Stimulated activated CD8-positive, alpha-beta memory T cell treated with anti-CD3 and anti-CD28 coated beads, Interleukin-4, amount 100 ng/mL, for 4 hours (primary cell): Measurements from ENCODE around the gene TLCD1.
"Not testable (repeated sequence)": the region's sequence is repeated elsewhere in the genome, so short reads cannot be mapped to it uniquely, and the experiment has no call there.

Source experiments
- DNase-seq, 2 donors: peaks; one replicate each; pipeline ENCODE4 v3.0.0-alpha.2; 2020; ENCODE audit warnings: low read depth in 2 of 2, low spot score in 1 of 2

The TLCD1 gene

DNA sequence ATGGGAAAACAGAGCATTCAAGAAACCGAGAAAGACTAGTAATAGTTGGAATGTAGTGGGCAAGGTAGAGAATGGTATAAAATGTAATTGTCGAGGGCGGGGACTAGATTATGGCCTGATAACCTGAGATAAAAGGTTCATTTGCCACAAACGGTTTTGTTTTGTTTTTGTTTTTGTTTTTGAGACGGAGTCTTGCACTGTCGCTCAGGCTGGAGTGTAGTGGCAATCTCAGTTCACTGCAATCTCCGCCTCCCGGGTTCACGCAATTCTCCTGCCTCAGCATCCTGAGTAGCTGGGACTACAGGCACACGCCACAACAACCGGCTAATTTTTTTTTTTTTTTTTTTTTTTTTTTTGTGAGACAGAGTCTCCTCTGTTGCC lies 3.9 kb upstream of the TLCD1 start:
- DNase-seq: no peak

DNA sequence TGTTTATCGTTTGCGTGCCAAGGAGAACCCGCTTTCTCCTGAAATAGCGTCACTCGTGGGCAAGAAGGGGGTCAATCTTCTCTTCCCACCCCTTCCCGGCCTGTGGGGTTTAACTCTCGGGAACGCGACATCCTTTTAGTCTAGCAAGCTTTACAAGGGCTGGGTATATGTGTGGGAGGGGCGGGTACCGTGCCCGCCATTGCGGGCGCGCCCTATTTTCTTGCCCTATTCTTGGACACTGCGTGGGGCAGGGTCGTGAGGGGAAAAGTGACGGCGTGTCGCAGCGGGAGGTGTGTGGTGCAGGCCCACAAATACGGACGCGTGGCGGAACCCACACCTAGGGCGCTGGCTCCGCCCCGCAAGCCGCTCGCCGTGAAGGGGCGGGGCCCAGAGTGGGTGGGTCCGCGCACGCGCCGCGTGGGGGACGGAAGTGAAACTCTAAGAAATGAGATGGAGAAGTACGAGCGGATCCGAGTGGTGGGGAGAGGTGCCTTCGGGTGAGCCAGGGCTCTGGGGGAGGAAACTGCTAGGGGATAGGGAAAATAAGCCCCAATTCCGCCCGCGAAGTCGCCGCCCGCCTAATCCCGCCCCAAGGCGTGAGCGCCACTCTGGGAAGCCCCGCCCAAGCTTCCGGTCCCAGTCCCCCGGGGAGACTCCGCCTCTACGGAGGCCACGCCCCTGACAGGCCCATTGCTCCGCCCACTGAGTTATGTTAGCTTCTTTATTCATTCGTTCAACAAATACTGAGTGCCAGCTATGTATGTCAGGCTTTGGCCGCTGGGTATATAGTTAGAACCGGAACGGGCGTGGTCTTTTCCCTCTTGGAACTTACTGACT lies 2.5 kb upstream of the TLCD1 start, which contains the start of gene NEK8:
Gene NEK8, plus strand, starts transcription at position 425 of the 837 bp plus-strand sequence. Its CDS starts 26 bp downstream, at position 451.
- DNase-seq: peak; percentile 93 to 99

DNA sequence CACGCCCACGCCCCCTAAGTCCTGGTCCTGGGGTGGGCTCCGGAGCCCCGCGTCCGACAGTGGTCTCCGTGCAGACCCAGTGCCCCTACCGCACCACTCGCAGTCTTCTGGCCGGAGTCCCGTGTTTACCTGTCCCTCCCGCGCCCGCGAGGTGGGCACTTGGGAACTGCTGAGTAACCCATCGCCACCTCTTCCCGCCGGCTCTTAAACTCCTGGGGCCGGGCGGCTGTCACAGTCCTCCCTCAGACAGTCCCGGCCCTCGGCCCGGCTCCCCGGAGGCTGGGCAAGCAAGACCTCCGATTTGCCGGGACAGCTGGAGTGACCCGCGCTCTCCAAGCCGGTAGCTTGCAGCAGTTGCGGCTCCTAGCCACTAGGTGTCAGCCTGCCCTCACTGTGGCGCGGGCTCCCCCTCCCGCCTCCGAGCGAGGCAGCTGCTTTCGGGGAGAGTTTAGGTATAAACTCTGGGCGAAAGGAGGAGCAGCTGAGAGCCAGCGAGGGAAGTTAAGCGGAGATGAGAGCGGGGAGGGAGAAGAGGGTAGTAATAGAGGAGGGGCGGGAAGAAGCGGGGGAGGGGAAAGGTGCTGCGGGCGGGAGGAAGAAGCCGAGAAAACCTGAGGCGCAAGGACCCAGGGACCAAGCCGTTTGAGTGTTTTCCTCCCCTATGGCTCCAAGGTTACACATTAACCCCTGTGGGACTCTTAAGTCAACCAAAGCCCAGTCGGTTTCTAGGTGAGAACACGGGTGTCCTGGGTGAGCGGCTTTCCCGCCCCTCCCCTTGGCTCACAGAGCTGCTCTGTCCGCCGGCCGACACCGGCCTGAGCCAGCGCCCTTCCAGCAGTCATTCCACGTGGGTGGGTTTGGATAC lies 826 bp upstream of the TLCD1 start:
- peak; percentile 75 to 83 for DNase-seq

DNA sequence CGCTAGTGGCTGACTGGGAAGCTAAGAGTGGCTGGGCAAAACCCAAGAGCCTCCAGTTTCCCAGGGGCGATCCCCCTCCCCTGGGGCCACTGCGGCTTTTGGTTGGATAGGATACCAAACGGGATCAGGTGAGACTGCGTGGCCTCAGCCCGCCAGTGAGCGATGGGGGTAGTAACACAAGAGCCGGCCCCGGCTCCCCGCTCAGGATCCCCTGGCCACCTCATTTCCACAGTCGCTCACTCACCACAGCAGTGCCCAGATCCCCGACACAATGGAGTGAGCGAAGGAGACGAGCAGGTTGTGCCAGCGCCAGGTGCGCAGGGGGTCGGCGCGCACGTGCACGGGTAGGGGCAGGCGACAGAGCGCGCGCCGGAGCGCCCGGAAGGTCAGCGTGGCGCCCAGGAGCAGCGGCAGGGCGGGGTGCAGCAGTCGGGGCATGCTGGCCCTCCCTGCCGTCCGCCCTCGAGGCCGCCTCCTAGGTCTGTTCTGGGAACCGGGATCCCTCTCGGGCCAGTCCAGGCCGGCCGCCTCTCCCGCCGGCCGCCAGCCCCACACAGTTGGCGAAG lies 290 bp downstream of the TLCD1 start:
- DNase-seq: no peak

- no peak for DNase-seq
Observed at GRCh38 chr17:28725166-28725659, 820 bp downstream of the TLCD1 start.

GRCh38 chr17:28724500-28725165 lies 1.4 kb downstream of the TLCD1 start:
- no peak for DNase-seq

GRCh38 chr17:28723836-28724499 lies 2.1 kb downstream of the TLCD1 start:
- not testable (repeated sequence) for DNase-seq

DNA sequence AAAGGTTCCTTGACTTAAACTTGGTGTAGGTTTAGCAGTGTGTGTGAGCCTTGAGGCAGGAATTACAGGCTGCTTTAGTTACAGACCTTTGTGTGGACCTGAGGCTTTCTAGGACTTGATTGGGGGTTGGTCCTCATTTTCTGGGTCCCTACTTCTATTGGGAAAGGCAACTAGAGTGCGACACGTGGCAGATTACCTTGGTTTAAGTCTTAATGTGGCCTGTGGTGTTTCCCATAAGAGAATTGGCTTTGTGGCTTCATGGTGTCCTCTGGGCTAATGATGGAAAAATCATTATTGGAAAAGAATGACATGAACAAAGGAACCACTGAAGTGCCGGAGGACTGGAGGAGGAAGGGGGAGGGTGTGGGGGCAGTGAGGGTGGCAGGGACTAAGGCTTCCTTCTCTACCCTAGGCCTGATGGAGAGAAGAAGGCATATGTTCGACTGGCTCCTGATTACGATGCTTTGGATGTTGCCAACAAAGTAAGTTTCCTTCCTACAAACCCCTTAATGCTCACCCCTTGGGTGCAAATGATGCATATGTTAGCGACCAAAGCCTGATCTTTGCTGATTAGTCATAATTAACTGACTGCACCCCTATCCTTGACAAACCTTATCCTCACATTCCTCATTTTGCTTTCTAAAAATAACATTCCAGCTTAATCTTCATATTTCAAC lies 2.7 kb downstream of the TLCD1 start:
- no peak for DNase-seq

DNA sequence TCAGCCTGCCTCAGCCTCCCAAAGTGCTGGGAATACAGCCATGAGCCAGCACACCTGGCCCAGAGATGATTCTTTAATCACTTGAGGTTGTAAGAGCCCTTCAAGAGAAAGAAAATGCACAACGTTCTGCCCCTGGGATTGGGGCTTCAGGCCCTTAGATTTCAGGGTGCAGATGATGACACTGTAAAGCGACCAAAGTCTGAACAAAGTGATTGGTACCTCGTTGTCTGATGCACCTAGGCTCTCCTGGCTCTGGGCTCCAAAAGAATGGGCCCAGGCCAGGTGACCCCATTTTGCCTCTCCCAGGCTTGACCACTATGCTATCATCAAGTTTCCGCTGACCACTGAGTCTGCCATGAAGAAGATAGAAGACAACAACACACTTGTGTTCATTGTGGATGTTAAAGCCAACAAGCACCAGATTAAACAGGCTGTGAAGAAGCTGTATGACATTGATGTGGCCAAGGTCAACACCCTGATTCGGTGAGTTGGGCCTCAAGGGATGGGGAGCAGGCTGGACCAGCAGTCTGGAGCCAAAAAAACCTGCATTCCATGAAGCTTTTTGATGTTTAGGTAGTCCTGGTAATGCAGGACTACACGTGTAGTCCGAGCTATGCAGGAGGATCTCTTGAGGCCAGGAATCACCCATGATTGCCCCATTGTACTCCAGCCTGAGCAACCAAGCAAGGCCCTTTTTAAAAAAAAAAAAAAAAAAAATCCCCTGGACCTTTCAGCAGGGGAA lies 3.4 kb downstream of the TLCD1 start:
- no peak for DNase-seq

DNA sequence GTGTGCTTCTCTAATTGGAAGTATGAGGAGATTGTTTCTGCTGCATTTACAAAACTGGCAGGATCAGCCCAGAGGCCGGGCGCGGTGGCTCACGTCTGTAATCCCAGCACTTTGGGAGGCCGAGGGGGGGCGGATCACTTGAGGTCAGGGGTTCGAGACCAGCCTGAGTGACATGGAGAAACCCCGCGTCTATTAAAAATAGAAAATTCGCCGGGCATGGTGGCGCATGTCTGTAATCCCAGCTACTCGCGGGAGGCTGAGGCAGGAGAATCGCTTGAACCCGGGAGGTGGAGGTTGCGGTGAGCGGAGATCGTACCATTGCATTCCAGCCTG lies 5.1 kb downstream of the TLCD1 start:
- DNase-seq: not testable (repeated sequence)

GRCh38 chr17:28720247-28720996 lies 5.6 kb downstream of the TLCD1 start:
- DNase-seq: no peak

DNA sequence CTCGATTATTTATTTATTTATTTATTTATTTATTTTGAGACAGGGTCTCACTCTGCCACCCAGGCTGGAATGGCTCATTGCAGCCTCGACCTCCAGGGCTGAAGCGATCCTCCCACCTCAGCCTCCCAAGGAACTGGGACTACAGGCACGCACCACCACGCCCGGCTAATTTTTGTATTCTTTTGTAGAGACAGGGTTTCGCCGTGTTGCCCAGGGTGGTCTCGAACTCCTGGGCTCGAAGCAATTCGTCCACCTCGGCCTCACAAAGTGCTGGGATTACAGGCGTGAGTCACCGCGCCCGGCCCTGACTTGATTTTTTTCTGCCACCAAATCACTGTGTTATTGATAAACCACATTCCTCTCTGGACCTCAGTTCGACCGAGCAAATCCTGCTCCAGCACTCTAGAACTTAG lies 7.0 kb downstream of the TLCD1 start:
- no peak for DNase-seq

- DNase-seq: no peak
Observed at GRCh38 chr17:28718333-28719020, 7.6 kb downstream of the TLCD1 start.

- no peak for DNase-seq
Observed at GRCh38 chr17:28717578-28718332, 8.3 kb downstream of the TLCD1 start, which contains the start of gene RAB34. RAB34 (minus strand) TSS chr17:28717868; CDS start chr17:28717266, 602 bp downstream.

DNA sequence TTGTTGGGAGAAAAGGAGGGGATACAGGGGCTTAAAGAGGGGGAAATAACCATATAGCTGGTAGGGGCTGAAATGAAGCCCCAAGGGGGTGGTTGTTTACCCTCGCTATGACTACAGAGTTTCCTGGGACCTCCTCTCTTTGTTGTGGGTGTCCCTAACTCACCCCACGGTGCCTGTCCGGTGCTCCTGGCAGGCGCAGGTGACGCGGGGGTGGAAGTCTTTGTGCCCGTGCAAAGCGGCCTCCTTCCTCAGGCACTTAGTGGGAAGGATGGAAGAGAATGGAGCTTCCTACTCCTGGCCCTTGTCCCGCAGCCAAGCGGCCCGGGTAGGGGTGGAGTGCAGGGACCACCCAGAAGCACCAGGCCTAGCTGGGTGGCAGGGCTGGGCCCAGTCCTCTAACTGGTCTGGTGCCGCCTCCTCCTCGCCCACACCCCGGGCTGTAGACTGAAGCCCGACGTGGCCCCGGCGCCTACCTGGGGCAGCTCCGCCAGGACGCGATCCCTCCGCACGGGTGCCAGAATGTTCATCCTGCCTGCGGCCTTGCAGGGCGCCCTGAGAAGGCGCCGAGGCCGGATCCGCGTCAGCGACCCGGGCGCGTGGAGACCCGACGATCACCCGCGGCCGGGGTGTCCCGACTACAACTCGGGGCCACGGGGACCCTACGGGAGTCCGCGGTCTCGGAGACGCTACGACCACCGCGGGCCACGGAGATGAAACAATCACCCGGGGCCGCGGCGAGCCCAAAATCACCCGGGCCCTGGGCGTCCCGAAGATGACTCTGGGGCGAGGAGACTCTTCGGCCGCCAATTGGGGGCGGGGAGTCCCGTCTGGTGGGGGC lies 9.1 kb downstream of the TLCD1 start:
- DNase-seq: no peak

- no peak for DNase-seq
Observed at GRCh38 chr17:28715217-28715616, 10.8 kb downstream of the TLCD1 start.
